ENCODE data around the gene ALK. TPM values are rescaled to one million over a fixed set of nuclear protein-coding genes. Genes with fewer than 3 reads are reported as not detected.

The ALK gene
- polyA plus RNA-seq, 1 of the 3 experiments (the other 2 are of a cell fraction), result 0.30 TPM

GRCh38 chr2:29154610-29155009, 766.8 kb downstream of the ALK start:
- TF ChIP-seq FOSL2 (IDR thresholded peaks at IDR 0.05; ENCODE audit: borderline replicate concordance, low read depth) (no peak), EP300 (IDR thresholded peaks at IDR 0.05; ENCODE audit: borderline replicate concordance in 1 of 2, low read depth in 1 of 2, low read length in 1 of 2) (no peak), GATA2 (CRISPR knock-in tag; IDR thresholded peaks at IDR 0.05) (no peak), TAF1 (IDR thresholded peaks at IDR 0.05; ENCODE audit: borderline replicate concordance, low read depth, low read length) (no peak), RAD21 (IDR thresholded peaks at IDR 0.05; ENCODE audit: low read length) (no peak), TCF12 (IDR thresholded peaks at IDR 0.05) (no peak), RFX5 (IDR thresholded peaks at IDR 0.05; ENCODE audit: low read length) (no peak), RCOR1 (IDR thresholded peaks at IDR 0.05; ENCODE audit: low read length) (no peak), JUND (IDR thresholded peaks at IDR 0.05) (no peak), PBX3 (IDR thresholded peaks at IDR 0.05) (no peak), SIN3A (IDR thresholded peaks at IDR 0.05; ENCODE audit: borderline replicate concordance, low read depth, low read length) (no peak), GABPA (IDR thresholded peaks at IDR 0.05; ENCODE audit: low read depth) (no peak), ELF1 (IDR thresholded peaks at IDR 0.05) (no peak), MAX (IDR thresholded peaks at IDR 0.05; ENCODE audit: low read depth) (no peak), MEF2A (IDR thresholded peaks at IDR 0.05; ENCODE audit: borderline replicate concordance, low read depth) (no peak), MXI1 (IDR thresholded peaks at IDR 0.05; ENCODE audit: low read depth, low read length) (no peak), RXRA (IDR thresholded peaks at IDR 0.05; ENCODE audit: borderline replicate concordance, low read depth) (no peak), CHD2 (IDR thresholded peaks at IDR 0.05; ENCODE audit: low read length, partially characterized antibody) (no peak)
- Histone ChIP-seq H3K4me1 (ENCODE audit: control insufficient read depth in 1 of 2, insufficient read depth in 2 of 2, low read depth in 1 of 2, low read length in 1 of 2) (no peaks in the 10 kb centered on the region), H3K79me2 (ENCODE audit: insufficient read depth) (no peaks in the 10 kb centered on the region), H3K9ac (no peak overlapping the region), H3K4me3 (ENCODE audit: low read depth in 2 of 2, low read length in 1 of 2) (no peak overlapping the region), H2AFZ (ENCODE audit: low read depth) (no peak overlapping the region), H4K20me1 (ENCODE audit: insufficient read depth) (no peaks in the 10 kb centered on the region), H3K9me2 (no peaks in the 10 kb centered on the region), H3K27ac (ENCODE audit: low read depth in 2 of 2, low read length in 1 of 2) (no peak overlapping the region), H3K4me2 (no peak overlapping the region), H3F3A (replicated peaks; ENCODE audit: insufficient read depth) (no peaks in the 10 kb centered on the region), H3K36me3 (replicated peaks in 1 of 2; ENCODE audit: control insufficient read depth in 1 of 2, insufficient read depth in 2 of 2, low read length in 1 of 2) (peaks cover 38 to 78% of the 10 kb centered on the region in 2 experiments), H3K27me3 (ENCODE audit: insufficient read depth) (no peaks in the 10 kb centered on the region), H3K9me3 (no peaks in the 10 kb centered on the region)
- POLR2A ChIA-PET, result no interaction called here
- no peak for DNase-seq
- CTCF ChIA-PET, result interaction anchor here (1.5 kb wide), 1 partner anchor 560 kb away, joined by 3 read pairs; no protein-coding TSS in a partner anchor
- 100% methylated on average over 2 of the region's 2 CpGs for WGBS (ENCODE audit: low lambda C conversion rate)

- ChIA-PET POLR2A (no interaction called here), CTCF (interaction anchor here (1.7 to 1.8 kb wide), 2 partner anchors 18 to 31 kb away, joined by 6 to 8 read pairs; no protein-coding TSS in a partner anchor)
- Histone ChIP-seq H4K20me1 (ENCODE audit: insufficient read depth) (no peaks in the 10 kb centered on the region), H3K4me2 (no peak overlapping the region), H2AFZ (ENCODE audit: low read depth) (no peak overlapping the region), H3K27me3 (ENCODE audit: insufficient read depth) (no peaks in the 10 kb centered on the region), H3F3A (replicated peaks; ENCODE audit: insufficient read depth) (no peaks in the 10 kb centered on the region), H3K27ac (ENCODE audit: low read depth in 2 of 2, low read length in 1 of 2) (no peak overlapping the region), H3K4me3 (ENCODE audit: low read depth in 2 of 2, low read length in 1 of 2) (no peak overlapping the region), H3K36me3 (replicated peaks in 1 of 2; ENCODE audit: control insufficient read depth in 1 of 2, insufficient read depth in 2 of 2, low read length in 1 of 2) (peaks cover 15 to 62% of the 10 kb centered on the region in 2 experiments), H3K9ac (no peak overlapping the region), H3K9me2 (no peaks in the 10 kb centered on the region), H3K4me1 (ENCODE audit: control insufficient read depth in 1 of 2, insufficient read depth in 2 of 2, low read depth in 1 of 2, low read length in 1 of 2) (peaks cover 0 to 8% of the 10 kb centered on the region in 2 experiments; a peak in 2 of 4 replicates), H3K79me2 (ENCODE audit: insufficient read depth) (no peaks in the 10 kb centered on the region), H3K9me3 (no peaks in the 10 kb centered on the region)
- WGBS (ENCODE audit: low lambda C conversion rate), result 93% methylated on average over 3 of the region's 3 CpGs
- no peak for TF ChIP-seq USF1 (IDR thresholded peaks at IDR 0.05; ENCODE audit: borderline replicate concordance, low read depth)
- TF ChIP-seq CTCF (IDR thresholded peaks at IDR 0.05), result no peak
- no peak for TF ChIP-seq EP300 (IDR thresholded peaks at IDR 0.05; ENCODE audit: borderline replicate concordance in 1 of 2, low read depth in 1 of 2, low read length in 1 of 2)
- DNase-seq, result no peak
Observed at GRCh38 chr2:29147963-29148362, 773.4 kb downstream of the ALK start.
